Nephron progenitor cell (in vitro differentiated cells): ENCODE data around the gene DESI2.

Experiments
- DNase-seq: peaks from one replicate; pipeline ENCODE4 v3.0.0; 2021
- H3K27ac Mint-ChIP-seq: 2 replicates; pipeline ENCODE4 v1.8.0; 2021; ENCODE audit warnings: mild to moderate bottlenecking, moderate library complexity, mixed read lengths
- H3K27me3 Mint-ChIP-seq: 2 replicates; pipeline ENCODE4 v1.8.0; 2021; ENCODE audit warnings: mild to moderate bottlenecking, low read depth, mixed read lengths; ENCODE audit not compliant: poor library complexity
- H3K36me3 Mint-ChIP-seq: 2 replicates; pipeline ENCODE4 v1.8.0; 2021; ENCODE audit warnings: low read depth, mixed read lengths
- H3K4me1 Mint-ChIP-seq: 2 replicates; pipeline ENCODE4 v1.8.0; 2021; ENCODE audit warnings: mixed read lengths
- H3K4me3 Mint-ChIP-seq: 2 replicates; pipeline ENCODE4 v1.8.0; 2021; ENCODE audit warnings: mild to moderate bottlenecking, moderate library complexity, mixed read lengths
- H3K9me3 Mint-ChIP-seq: 2 replicates; pipeline ENCODE4 v1.8.0; 2021; ENCODE audit warnings: mild to moderate bottlenecking, moderate library complexity, mixed read lengths
- TF ChIP-seq, protein P1 (sequence below): fragments of 200-600 bp; sonication (generic); IDR thresholded peaks from 2 replicates; pipeline ENCODE4 v1.5.0; 2021; ENCODE audit warnings: antibody characterized with exemption

DESI2 gene

GRCh38 chr1:244709476-244710368 lies 56.8 kb downstream of the DESI2 start:
- H3K9me3 Mint-ChIP-seq = no peaks in the 10 kb centered on the region

GRCh38 chr1:244710474-244711062 lies 57.6 kb downstream of the DESI2 start:
- Mint-ChIP-seq H3K4me1 (peaks cover 11% of the 10 kb centered on the region), H3K9me3 (no peaks in the 10 kb centered on the region), H3K36me3 (peaks cover 9% of the 10 kb centered on the region), H3K27me3 (peaks cover 5% of the 10 kb centered on the region), H3K27ac (no peak overlapping the region), H3K4me3 (no peak overlapping the region)
- TF ChIP-seq, protein P1, sequence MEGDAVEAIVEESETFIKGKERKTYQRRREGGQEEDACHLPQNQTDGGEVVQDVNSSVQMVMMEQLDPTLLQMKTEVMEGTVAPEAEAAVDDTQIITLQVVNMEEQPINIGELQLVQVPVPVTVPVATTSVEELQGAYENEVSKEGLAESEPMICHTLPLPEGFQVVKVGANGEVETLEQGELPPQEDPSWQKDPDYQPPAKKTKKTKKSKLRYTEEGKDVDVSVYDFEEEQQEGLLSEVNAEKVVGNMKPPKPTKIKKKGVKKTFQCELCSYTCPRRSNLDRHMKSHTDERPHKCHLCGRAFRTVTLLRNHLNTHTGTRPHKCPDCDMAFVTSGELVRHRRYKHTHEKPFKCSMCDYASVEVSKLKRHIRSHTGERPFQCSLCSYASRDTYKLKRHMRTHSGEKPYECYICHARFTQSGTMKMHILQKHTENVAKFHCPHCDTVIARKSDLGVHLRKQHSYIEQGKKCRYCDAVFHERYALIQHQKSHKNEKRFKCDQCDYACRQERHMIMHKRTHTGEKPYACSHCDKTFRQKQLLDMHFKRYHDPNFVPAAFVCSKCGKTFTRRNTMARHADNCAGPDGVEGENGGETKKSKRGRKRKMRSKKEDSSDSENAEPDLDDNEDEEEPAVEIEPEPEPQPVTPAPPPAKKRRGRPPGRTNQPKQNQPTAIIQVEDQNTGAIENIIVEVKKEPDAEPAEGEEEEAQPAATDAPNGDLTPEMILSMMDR = no peak
- no peak for DNase-seq

More at GRCh38 chr1:244709476-244710368, 56.8 kb downstream of the DESI2 start:
- DNase-seq = no peak
- Mint-ChIP-seq H3K4me1 (peaks cover 11% of the 10 kb centered on the region), H3K36me3 (peaks cover 18% of the 10 kb centered on the region), H3K4me3 (no peak overlapping the region), H3K27ac (peak overlapping the region; percentile 55), H3K27me3 (peaks cover 5% of the 10 kb centered on the region)
- TF ChIP-seq, protein P1 = no peak

- Mint-ChIP-seq H3K9me3 (no peaks in the 10 kb centered on the region), H3K4me1 (peaks cover 11% of the 10 kb centered on the region), H3K4me3 (no peak overlapping the region), H3K27me3 (peaks cover 5% of the 10 kb centered on the region), H3K36me3 (no peaks in the 10 kb centered on the region), H3K27ac (no peak overlapping the region)
- DNase-seq = no peak
- TF ChIP-seq, protein P1 = no peak
Measured at GRCh38 chr1:244712669-244713068, 59.7 kb downstream of the DESI2 start.

GRCh38 chr1:244713332-244713731 lies 60.4 kb downstream of the DESI2 start:
- H3K27ac Mint-ChIP-seq = peak overlapping the region; percentile 31
- no peaks in the 10 kb centered on the region for H3K9me3 Mint-ChIP-seq
- TF ChIP-seq, protein P1 = no peak
- H3K27me3 Mint-ChIP-seq = peaks cover 5% of the 10 kb centered on the region
- no peak for DNase-seq
- no peak overlapping the region for H3K4me3 Mint-ChIP-seq
- H3K36me3 Mint-ChIP-seq = no peaks in the 10 kb centered on the region
- peaks cover 11% of the 10 kb centered on the region for H3K4me1 Mint-ChIP-seq

- DNase-seq = no peak
- no peak overlapping the region for H3K27ac Mint-ChIP-seq
Measured at GRCh38 chr1:244727871-244728474, 75.0 kb downstream of the DESI2 start.

More at GRCh38 chr1:244727871-244728474, 75.0 kb downstream of the DESI2 start:
- TF ChIP-seq, protein P1 = no peak
- H3K4me3 Mint-ChIP-seq = peak overlapping the region; percentile 9
- H3K27me3 Mint-ChIP-seq = peaks cover 36% of the 10 kb centered on the region
- no peaks in the 10 kb centered on the region for H3K36me3 Mint-ChIP-seq
- H3K9me3 Mint-ChIP-seq = peaks cover 5% of the 10 kb centered on the region
- H3K4me1 Mint-ChIP-seq = peaks cover 22% of the 10 kb centered on the region
